Loucy (cell line): ENCODE results near the gene LSM12.

Experiments used
- H2AFZ ChIP-seq: fragments of 200-600 bp; sonication (generic); 2 replicates; pipeline ENCODE4 v1.6.0; 2016; ENCODE audit warnings: antibody characterized with exemption, mild to moderate bottlenecking, low read length, moderate library complexity
- H3F3A ChIP-seq: fragments of 200-600 bp; 2 replicates; pipeline ENCODE4 v1.6.0; 2016; ENCODE audit warnings: antibody characterized with exemption, low read depth, mild to moderate bottlenecking
- H3K27me3 ChIP-seq: fragments of 200-600 bp; sonication (generic); 2 replicates; pipeline ENCODE4 v1.6.1; 2014; ENCODE audit warnings: low read length, mild to moderate bottlenecking; ENCODE audit not compliant: insufficient read depth, poor library complexity, severe bottlenecking
- H3K36me3 ChIP-seq: fragments of 200-600 bp; sonication (generic); 2 replicates; pipeline ENCODE4 v1.6.1; 2016; ENCODE audit warnings: low read length; ENCODE audit not compliant: insufficient read depth
- H3K4me1 ChIP-seq: fragments of 200-600 bp; sonication (generic); 2 replicates; pipeline ENCODE4 v1.5.1; 2014; ENCODE audit warnings: low read length, mild to moderate bottlenecking; ENCODE audit not compliant: insufficient read depth, poor library complexity, severe bottlenecking
- H3K4me2 ChIP-seq: fragments of 200-600 bp; sonication (generic); 2 replicates; pipeline ENCODE4 v1.6.0; 2014; ENCODE audit warnings: antibody characterized with exemption, low read length, low read depth, mild to moderate bottlenecking; ENCODE audit not compliant: poor library complexity, severe bottlenecking
- H3K4me3 ChIP-seq: fragments of 200-600 bp; sonication (generic); 2 replicates; pipeline ENCODE4 v1.5.1; 2014; ENCODE audit warnings: low read length, mild to moderate bottlenecking, mixed read lengths; ENCODE audit not compliant: poor library complexity, severe bottlenecking
- H3K79me2 ChIP-seq: fragments of 200-600 bp; sonication (generic); 2 replicates; pipeline ENCODE4 v1.6.1; 2014; ENCODE audit warnings: low read length; ENCODE audit not compliant: insufficient read depth
- H3K9ac ChIP-seq: fragments of 200-600 bp; sonication (generic); 2 replicates; pipeline ENCODE4 v1.6.0; 2014; ENCODE audit warnings: mild to moderate bottlenecking, low read depth, low read length, moderate library complexity; ENCODE audit not compliant: poor library complexity, severe bottlenecking
- H3K9me2 ChIP-seq: fragments of 200-600 bp; sonication (generic); replicated peaks from 2 replicates; pipeline ENCODE4 v1.6.1; 2016; ENCODE audit warnings: low read depth, low read length, mixed read lengths
- H3K9me3 ChIP-seq: fragments of 200-600 bp; sonication (generic); 2 replicates; pipeline ENCODE4 v1.6.1; 2014; ENCODE audit warnings: mild to moderate bottlenecking, antibody characterized with exemption, low read length, low read depth; ENCODE audit not compliant: insufficient read depth
- H4K20me1 ChIP-seq: fragments of 200-600 bp; sonication (generic); 2 replicates; pipeline ENCODE4 v1.6.0; 2014; ENCODE audit warnings: antibody characterized with exemption, low read length, mild to moderate bottlenecking; ENCODE audit not compliant: insufficient read depth, poor library complexity, severe bottlenecking
- EZH2phosphoT487 ChIP-seq: fragments of 200-600 bp; IDR thresholded peaks from 2 replicates; pipeline ENCODE4 v1.6.1; 2018; ENCODE audit warnings: antibody characterized with exemption, mild to moderate bottlenecking, moderate library complexity, borderline replicate concordance
- TF ChIP-seq, protein P1 (sequence below): fragments of 200-600 bp; sonication (generic); conservative IDR thresholded peaks from 2 replicates; pipeline ENCODE4 v1.5.1; 2014; ENCODE audit warnings: mild to moderate bottlenecking, antibody characterized with exemption, low read length

The LSM12 gene

DNA sequence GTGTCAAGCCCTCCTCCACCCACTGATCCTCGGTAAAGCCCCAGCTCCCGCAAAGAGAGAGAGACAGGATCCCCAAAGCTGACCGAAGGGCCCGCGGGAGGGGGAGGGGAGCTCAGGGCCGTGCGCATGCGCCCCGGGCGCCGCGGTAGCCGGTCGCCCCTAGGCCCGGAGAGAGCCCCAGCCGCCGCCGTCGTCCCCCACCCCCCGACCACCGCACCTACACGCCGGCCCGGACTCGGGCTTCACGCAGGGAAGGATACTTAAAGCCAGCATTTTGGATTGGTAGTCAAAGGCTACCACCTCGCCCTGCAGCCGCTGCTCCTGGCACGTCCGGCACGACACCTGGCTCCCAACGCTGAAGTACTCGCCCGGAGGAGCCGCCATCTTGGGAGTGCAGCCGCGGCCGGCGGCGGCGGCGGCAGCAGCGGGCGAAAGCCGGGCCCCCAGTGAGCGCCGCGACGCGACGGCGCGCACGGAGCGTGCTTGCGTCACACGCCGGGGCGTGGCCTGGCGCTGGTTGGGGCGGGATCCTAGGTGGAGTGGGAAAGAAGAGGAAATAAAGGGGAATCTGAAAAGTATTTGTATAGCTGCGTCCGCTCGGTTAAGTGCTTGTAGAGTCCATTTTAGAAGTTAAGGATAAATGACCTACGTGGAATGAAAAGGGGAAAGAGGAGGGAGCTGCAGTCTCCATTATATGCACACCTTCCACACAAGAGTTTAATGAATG is at the start of gene LSM12:
TSS of gene LSM12 (minus strand) at position 468 of the 727 bp plus-strand sequence. CDS start at position 384, 84 bp downstream.
- H3K9me2 ChIP-seq, result no peaks in the 10 kb centered on the region
- peak within 1 kb of the TSS; percentile 81 for H3K4me2 ChIP-seq
- H3K4me3 ChIP-seq, result peak within 1 kb of the TSS; percentile 80
- H3K9ac ChIP-seq, result peak within 1 kb of the TSS; percentile 81
- H3K4me1 ChIP-seq, result peaks cover 29% of the 10 kb centered on the region
- peaks cover 66% of the 10 kb centered on the region for H3K79me2 ChIP-seq
- no peaks in the 10 kb centered on the region for H3K27me3 ChIP-seq
- H3K36me3 ChIP-seq, result peaks cover 17% of the 10 kb centered on the region; the same call in 1 of the 2 replicates
- no peaks in the 10 kb centered on the region for H3K9me3 ChIP-seq
- H2AFZ ChIP-seq, result peak within 1 kb of the TSS; percentile 82; the same call in 1 of the 2 replicates
- peaks cover 38% of the 10 kb centered on the region for H4K20me1 ChIP-seq
- 0 out of 2 replicates have a peak, but pooled peaks cover 5% of the 10 kb centered on the region for H3F3A ChIP-seq
- TF ChIP-seq EZH2phosphoT487, result no peak
- TF ChIP-seq, protein P1, sequence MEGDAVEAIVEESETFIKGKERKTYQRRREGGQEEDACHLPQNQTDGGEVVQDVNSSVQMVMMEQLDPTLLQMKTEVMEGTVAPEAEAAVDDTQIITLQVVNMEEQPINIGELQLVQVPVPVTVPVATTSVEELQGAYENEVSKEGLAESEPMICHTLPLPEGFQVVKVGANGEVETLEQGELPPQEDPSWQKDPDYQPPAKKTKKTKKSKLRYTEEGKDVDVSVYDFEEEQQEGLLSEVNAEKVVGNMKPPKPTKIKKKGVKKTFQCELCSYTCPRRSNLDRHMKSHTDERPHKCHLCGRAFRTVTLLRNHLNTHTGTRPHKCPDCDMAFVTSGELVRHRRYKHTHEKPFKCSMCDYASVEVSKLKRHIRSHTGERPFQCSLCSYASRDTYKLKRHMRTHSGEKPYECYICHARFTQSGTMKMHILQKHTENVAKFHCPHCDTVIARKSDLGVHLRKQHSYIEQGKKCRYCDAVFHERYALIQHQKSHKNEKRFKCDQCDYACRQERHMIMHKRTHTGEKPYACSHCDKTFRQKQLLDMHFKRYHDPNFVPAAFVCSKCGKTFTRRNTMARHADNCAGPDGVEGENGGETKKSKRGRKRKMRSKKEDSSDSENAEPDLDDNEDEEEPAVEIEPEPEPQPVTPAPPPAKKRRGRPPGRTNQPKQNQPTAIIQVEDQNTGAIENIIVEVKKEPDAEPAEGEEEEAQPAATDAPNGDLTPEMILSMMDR, result no peak

DNA sequence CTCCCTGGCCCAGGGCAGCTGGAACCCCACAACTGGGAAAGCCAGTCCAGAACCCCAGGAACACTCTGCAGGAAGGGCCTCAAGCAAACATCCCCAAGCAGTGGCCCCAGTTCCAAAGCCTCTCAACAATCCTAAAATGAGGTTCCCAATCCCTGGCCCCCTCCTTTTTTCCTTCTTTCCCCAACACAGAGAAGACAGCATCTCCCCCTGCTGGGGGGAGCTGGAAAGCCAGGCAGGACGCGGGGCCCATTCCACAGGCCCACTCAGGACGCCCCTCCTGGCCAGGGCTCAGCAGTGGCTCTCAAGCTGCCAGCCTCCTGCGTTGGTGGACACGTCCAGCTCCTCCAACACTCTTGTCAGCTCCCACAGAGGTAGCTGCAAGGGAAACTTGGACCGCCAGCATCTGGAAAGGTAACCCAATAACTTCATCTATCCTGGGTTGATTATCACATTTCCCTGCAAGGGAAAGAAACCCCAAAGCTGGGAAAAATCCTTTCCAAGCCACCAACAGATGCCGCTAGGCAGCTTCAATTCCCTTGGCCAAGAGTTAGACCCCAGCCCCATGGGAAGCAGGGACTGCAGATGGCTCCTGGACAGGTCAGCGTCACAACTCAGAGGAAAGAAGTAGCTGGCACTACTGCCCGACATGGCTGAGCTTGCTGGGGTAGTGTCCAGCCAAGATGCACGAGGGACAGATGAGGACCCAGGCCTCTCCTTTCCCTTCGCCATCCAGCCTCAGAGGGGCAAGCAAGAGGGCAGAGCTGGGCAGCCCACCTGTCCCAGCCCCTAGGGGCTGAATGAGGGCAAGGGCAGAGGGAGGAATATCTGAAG is 49.3 kb upstream of the LSM12 start:
- Histone ChIP-seq H3K79me2 (peaks cover 70% of the 10 kb centered on the region), H3K9me3 (no peaks in the 10 kb centered on the region), H3K4me1 (peaks cover 60% of the 10 kb centered on the region), H3K27me3 (no peaks in the 10 kb centered on the region), H3K4me2 (no peak overlapping the region), H3K36me3 (no peaks in the 10 kb centered on the region), H3K4me3 (no peak overlapping the region), H2AFZ (no peak overlapping the region), H3K9me2 (no peaks in the 10 kb centered on the region), H3K9ac (peak overlapping the region; percentile 42), H4K20me1 (peaks cover 18% of the 10 kb centered on the region), H3F3A (no peaks in the 10 kb centered on the region)
- TF ChIP-seq EZH2phosphoT487, result no peak
- TF ChIP-seq, protein P1, result peak; percentile 81

DNA sequence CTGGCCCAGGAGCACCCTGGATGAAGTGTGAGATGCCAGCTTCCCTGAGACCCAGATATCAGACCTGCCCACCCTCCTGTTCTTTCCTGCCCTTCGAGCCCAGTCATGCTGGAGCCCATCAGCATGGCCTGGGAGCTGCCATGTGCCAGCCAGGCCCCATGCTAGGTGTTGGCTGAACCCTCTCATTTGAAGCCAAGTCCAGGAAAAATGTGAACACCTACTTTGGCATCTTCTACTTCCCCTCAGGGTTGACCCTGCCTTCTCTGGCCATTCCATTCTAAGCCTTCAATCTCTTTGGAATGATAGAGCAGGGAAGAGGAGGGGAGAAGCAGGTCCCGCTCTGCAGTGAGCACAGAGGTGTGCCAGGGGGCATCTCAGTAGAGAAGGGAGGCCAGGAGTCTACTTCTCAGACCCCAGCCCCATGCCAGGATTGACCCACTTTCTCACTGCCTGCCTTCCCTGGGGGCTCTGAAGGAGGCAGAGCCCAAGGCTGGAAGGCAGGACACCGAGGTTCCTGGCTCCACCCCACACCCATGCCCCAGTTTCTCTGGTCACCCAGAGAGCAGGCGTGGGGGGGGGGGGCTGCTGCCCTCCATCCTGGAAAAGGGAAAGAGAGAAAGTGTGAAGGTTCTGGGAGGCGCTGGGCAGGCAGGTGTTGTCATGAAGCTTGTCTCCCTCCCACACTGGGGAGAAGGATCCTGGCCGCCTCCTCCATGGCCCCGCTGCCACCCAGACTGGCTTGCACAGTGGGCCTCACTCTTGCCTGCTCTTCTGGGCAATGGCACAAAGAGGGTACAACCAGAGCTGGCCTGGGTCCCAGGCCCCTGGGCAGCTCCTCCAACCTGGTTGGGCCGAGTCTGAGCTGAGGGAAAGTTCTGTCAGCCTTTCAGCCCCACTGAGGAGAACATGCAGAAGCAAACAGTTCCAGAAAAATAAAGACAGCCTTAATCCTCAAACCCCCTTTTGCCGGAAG is 47.7 kb upstream of the LSM12 start:
- H3K79me2 ChIP-seq, result peaks cover 72% of the 10 kb centered on the region
- H3K9ac ChIP-seq, result peak overlapping the region; percentile 86
- H2AFZ ChIP-seq, result no peak overlapping the region
- no peaks in the 10 kb centered on the region for H3K36me3 ChIP-seq
- H3K4me2 ChIP-seq, result no peak overlapping the region
- no peak overlapping the region for H3K4me3 ChIP-seq
- H3K9me2 ChIP-seq, result no peaks in the 10 kb centered on the region
- H3K9me3 ChIP-seq, result no peaks in the 10 kb centered on the region
- peaks cover 29% of the 10 kb centered on the region for H4K20me1 ChIP-seq
- peaks cover 66% of the 10 kb centered on the region for H3K4me1 ChIP-seq
- no peaks in the 10 kb centered on the region for H3F3A ChIP-seq
- H3K27me3 ChIP-seq, result no peaks in the 10 kb centered on the region
- no peak for TF ChIP-seq EZH2phosphoT487
- TF ChIP-seq, protein P1, result no peak
